NCI-H446 treated with DMSO at 0.1 percent for 48 hours (cell line): ENCODE measurements around the gene TDG.

Experiments
- DNase-seq: peaks from one replicate; lab custom pipeline; 2025; lab: John Stamatoyannopoulos, UW

The TDG gene

GRCh38 chr12:103965590-103966504, at the start of gene TDG:
Gene TDG, plus strand, starts transcription at chr12:103965872. Its CDS starts 166 bp downstream, at chr12:103966038.
- peak; percentile 98 for DNase-seq

- no peak for DNase-seq
Observed at GRCh38 chr12:103917873-103918272, 47.8 kb upstream of the TDG start.

GRCh38 chr12:103924761-103925641, 40.7 kb upstream of the TDG start:
- DNase-seq = peak; percentile 49

GRCh38 chr12:103928682-103929045, 37.0 kb upstream of the TDG start:
- DNase-seq = no peak

GRCh38 chr12:103929046-103929783, 36.5 kb upstream of the TDG start:
- DNase-seq = peak; percentile 94

GRCh38 chr12:103929784-103930033, 36.0 kb upstream of the TDG start:
- no peak for DNase-seq

GRCh38 chr12:103930034-103930786, 35.5 kb upstream of the TDG start, which contains the start of gene HSP90B1:
Gene HSP90B1, plus strand, starts transcription at chr12:103930410. Its CDS starts 106 bp downstream, at chr12:103930516.
- peak; percentile 100 for DNase-seq

- no peak for DNase-seq
Observed at GRCh38 chr12:103930787-103931735, 34.6 kb upstream of the TDG start.

- DNase-seq = no peak
Observed at GRCh38 chr12:103933237-103933636, 32.4 kb upstream of the TDG start.

- DNase-seq = no peak
Observed at GRCh38 chr12:103936679-103937078, 29.0 kb upstream of the TDG start.

GRCh38 chr12:103944964-103945363, 20.7 kb upstream of the TDG start:
- DNase-seq = no peak

GRCh38 chr12:103947871-103948555, 17.7 kb upstream of the TDG start:
- no peak for DNase-seq

GRCh38 chr12:103948746-103949406, 16.8 kb upstream of the TDG start:
- DNase-seq = no peak

- DNase-seq = no peak
Observed at GRCh38 chr12:103952497-103952896, 13.2 kb upstream of the TDG start.

- DNase-seq = no peak
Observed at GRCh38 chr12:103955811-103956508, 9.7 kb upstream of the TDG start.

GRCh38 chr12:103956509-103957027, 9.1 kb upstream of the TDG start:
- DNase-seq = no peak

GRCh38 chr12:103957865-103958388, 7.7 kb upstream of the TDG start:
- DNase-seq = no peak

- no peak for DNase-seq
Observed at GRCh38 chr12:103958621-103959020, 7.1 kb upstream of the TDG start.
